Psoas muscle (tissue), 8 donors: ENCODE measurements around the gene PYGO2. TPM values are rescaled to one million over a fixed set of nuclear protein-coding genes. Genes with fewer than 3 reads are reported as not detected.
"Not testable (repeated sequence)": the region's sequence is repeated elsewhere in the genome, so short reads cannot be mapped to it uniquely, and the experiment has no call there.

Experiments used
- ATAC-seq, 4 donors: fragments of 200-7000 bp; cut with Tn5 transposase; one replicate each; pipeline ENCODE4 v1.9.1; 2020; ENCODE audit warnings: moderate library complexity in 3 of 4, mild to moderate bottlenecking in 2 of 4
- DNase-seq, 2 donors: peaks; one replicate each; pipeline ENCODE4 v3.0.0-alpha.2; 2020
- H3K27ac ChIP-seq: fragments of 200-600 bp; one replicate; pipeline ENCODE4 v1.8.0; 2022
- H3K27me3 ChIP-seq, 3 donors: fragments of 200-600 bp in 1 of 3; one replicate each; pipeline versions ENCODE4 v1.6.1 to v1.8.0; 2013 to 2022; ENCODE audit warnings: low read length in 2 of 3, mild to moderate bottlenecking in 2 of 3, moderate library complexity in 1 of 3; ENCODE audit not compliant: insufficient read depth in 3 of 3
- H3K36me3 ChIP-seq, 2 donors: fragments of 200-600 bp in 1 of 2; one replicate each; pipeline versions ENCODE4 v1.6.1 to v1.8.0; 2013 to 2022; ENCODE audit warnings: low read depth in 1 of 2, mild to moderate bottlenecking in 1 of 2, moderate library complexity in 1 of 2; ENCODE audit not compliant: insufficient read depth in 1 of 2
- H3K4me1 ChIP-seq: fragments of 200-600 bp; one replicate; pipeline ENCODE4 v1.8.0; 2022
- H3K4me3 ChIP-seq: fragments of 200-600 bp; one replicate; pipeline ENCODE4 v1.8.0; 2022; ENCODE audit warnings: mild to moderate bottlenecking
- H3K9me3 ChIP-seq: fragments of 200-600 bp; one replicate; pipeline ENCODE4 v1.8.0; 2022
- CTCF ChIP-seq: fragments of 200-600 bp; IDR thresholded peaks from one replicate; pipeline ENCODE4 v1.8.0; 2022; ENCODE audit warnings: antibody characterized with exemption
- WGBS, 3 donors: extraction: QIAGEN DNeasy Blood & Tissue Kit; methylation state at CpG; one replicate each; pipeline versions ENCODE4 v1.1.6 to v1.1.7; 2013; 5-methylcytosine and 5-hydroxymethylcytosine counted together
- intact Hi-C, 2 donors: fragments of 100-400 bp; cut with DNase I; formaldehyde crosslinking; loops; one replicate each; pipeline versions ENCODE4 v1.11.0 to v1.14.2; 2022
- polyA plus RNA-seq, 3 donors: library from polyadenylated mRNA; stranded (reverse); fragments of 200-250 nt; gene quantifications; one replicate each; pipeline ENCODE4 v1.2.3, GENCODE V29; 2013
- total RNA-seq, 4 donors: library from RNA; stranded (reverse); fragmentation: NEBNext Ultra II Directional in 2 of 4; extraction: Animal tissue kit (Norgen Biotek cat#: 25700) in 2 of 4; gene quantifications; one replicate each; pipeline versions ENCODE4 v1.2.1 to v1.2.4, GENCODE V29; 2021 to 2023
- donor health status: healthy with polysubstance abuse.
- donor health status: DM: no; HTN: no; CAD: no; lungs with moderate emphysema.
- donor health status: Bipolar disorder and iron deficiency.
- donor health status: healthy.
- donor health status: DM: yes; HTN: yes; CAD: no.
- donor health status: DM: no; HTN: no; CAD: no.
- donor health status: DM: no; HTN: no; CAD: no.
- donor health status: DM: yes; HTN: yes; CAD: no.

PYGO2 gene
- total and polyA plus RNA-seq, 7 donors: 13.1 to 24.0 (median 16.9) TPM

GRCh38 chr1:154910851-154911250, 50.7 kb downstream of the PYGO2 start:
- no peak for TF ChIP-seq CTCF
- no peak overlapping the region for H3K27ac ChIP-seq
- no peak overlapping the region for H3K4me3 ChIP-seq
- H3K9me3 ChIP-seq: no peaks in the 10 kb centered on the region
- WGBS, 3 donors: 93 to 98% (median 94%) methylated on average over 5 of the region's 5 CpGs
- no peaks in the 10 kb centered on the region for H3K36me3 ChIP-seq
- intact Hi-C loops: no loop called here
- DNase-seq: no peak
- ATAC-seq: no peak
- no peaks in the 10 kb centered on the region for H3K4me1 ChIP-seq
- no peaks in the 10 kb centered on the region for H3K27me3 ChIP-seq

- no peak for TF ChIP-seq CTCF
- no peak overlapping the region for H3K4me3 ChIP-seq
- DNase-seq (no peak), ATAC-seq (no peak)
- 86 to 90% (median 89%) methylated on average over 5 of the region's 5 CpGs for WGBS, 3 donors
- H3K36me3 ChIP-seq: no peaks in the 10 kb centered on the region
- no peak overlapping the region for H3K27ac ChIP-seq
- H3K4me1 ChIP-seq: no peaks in the 10 kb centered on the region
- intact Hi-C loops: no loop called here
- no peaks in the 10 kb centered on the region for H3K27me3 ChIP-seq
- no peaks in the 10 kb centered on the region for H3K9me3 ChIP-seq
Measured at GRCh38 chr1:154908937-154909336, 52.6 kb downstream of the PYGO2 start.

GRCh38 chr1:154908129-154908528, 53.5 kb downstream of the PYGO2 start:
- H3K9me3 ChIP-seq, H3K36me3 ChIP-seq, H3K4me3 ChIP-seq, DNase-seq, H3K27ac ChIP-seq, H3K27me3 ChIP-seq, H3K4me1 ChIP-seq, ATAC-seq, intact Hi-C loops: not testable (repeated sequence)
- WGBS, 3 donors: 54 to 66% (median 58%) methylated on average over 3 of the region's 3 CpGs

Other genes with a start within 250 kb of the PYGO2 start
- 10 to 100 TPM; 11.8 to 60.9 (median 17.4) TPM for gene KCNN3, start 91.5 kb downstream of the PYGO2 start, total RNA-seq
- 1 to 10 TPM; 2.5 to 7.5 (median 3.7) TPM for gene KCNN3, start 91.5 kb downstream of the PYGO2 start, polyA plus RNA-seq
- 10 to 100 TPM; 17.0 to 30.5 (median 22.3) TPM for gene PMVK, start 25.1 kb downstream of the PYGO2 start, total RNA-seq
- 10 to 100 TPM; 23.3 to 35.6 (median 30.5) TPM for gene PMVK, start 25.1 kb downstream of the PYGO2 start, polyA plus RNA-seq
- 100 to 1,000 TPM in 2 of 4 donors, 10 to 100 TPM in 2; 76.5 to 149 (median 104) TPM for gene PBXIP1, start 5.7 kb downstream of the PYGO2 start, total RNA-seq
- gene PBXIP1, start 5.7 kb downstream of the PYGO2 start, polyA plus RNA-seq: 10 to 100 TPM; 13.6 to 79.6 (median 54.8) TPM
- gene SHC1, start 9.0 kb upstream of the PYGO2 start, total RNA-seq: 10 to 100 TPM; 52.3 to 87.2 (median 82.8) TPM
- gene SHC1, start 9.0 kb upstream of the PYGO2 start, polyA plus RNA-seq: 10 to 100 TPM; 33.2 to 67.3 (median 43.8) TPM
- gene CKS1B, start 12.9 kb upstream of the PYGO2 start, total RNA-seq: 10 to 100 TPM in 1 of 4 donors, 1 to 10 TPM in 3; 5.5 to 13.8 (median 6.9) TPM
- gene CKS1B, start 12.9 kb upstream of the PYGO2 start, polyA plus RNA-seq: 10 to 100 TPM; 12.1 to 48.1 (median 30.1) TPM
- gene FLAD1, start 21.6 kb upstream of the PYGO2 start, total RNA-seq: 10 to 100 TPM; 24.5 to 39.4 (median 30.4) TPM
- gene FLAD1, start 21.6 kb upstream of the PYGO2 start, polyA plus RNA-seq: 10 to 100 TPM; 32.4 to 52.7 (median 51.6) TPM
- not detected for gene LENEP, start 31.8 kb upstream of the PYGO2 start, total RNA-seq
- gene LENEP, start 31.8 kb upstream of the PYGO2 start, polyA plus RNA-seq: not detected
- gene ZBTB7B, start 41.0 kb upstream of the PYGO2 start, total RNA-seq: 10 to 100 TPM; 34.6 to 97.9 (median 70.9) TPM
- 10 to 100 TPM; 20.2 to 55.5 (median 48.7) TPM for gene ZBTB7B, start 41.0 kb upstream of the PYGO2 start, polyA plus RNA-seq
- gene DCST2, start 72.0 kb upstream of the PYGO2 start, total RNA-seq: under 1 TPM in 2 of 4 donors, not detected in 2; 0.19 to 0.56 TPM
- gene DCST2, start 72.0 kb upstream of the PYGO2 start, polyA plus RNA-seq: under 1 TPM; 0.04 to 0.38 (median 0.07) TPM
- under 1 TPM in 2 of 4 donors, not detected in 2; 0.12 to 0.34 TPM for gene DCST1, start 72.0 kb upstream of the PYGO2 start, total RNA-seq
- gene DCST1, start 72.0 kb upstream of the PYGO2 start, polyA plus RNA-seq: not detected
- 10 to 100 TPM; 38.4 to 50.9 (median 49.3) TPM for gene ADAM15, start 89.5 kb upstream of the PYGO2 start, total RNA-seq
- gene ADAM15, start 89.5 kb upstream of the PYGO2 start, polyA plus RNA-seq: 10 to 100 TPM; 33.2 to 45.4 (median 41.0) TPM
- 1 to 10 TPM in 1 of 4 donors, under 1 TPM in 3; 0.69 to 1.1 (median 0.77) TPM for gene EFNA4, start 102.0 kb upstream of the PYGO2 start, total RNA-seq
- gene EFNA4, start 102.0 kb upstream of the PYGO2 start, polyA plus RNA-seq: 1 to 10 TPM in 2 of 3 donors, under 1 TPM in 1; 0.39 to 1.3 (median 1.2) TPM
- under 1 TPM in 3 of 4 donors, not detected in 1; 0.32 to 0.69 (median 0.57) TPM for gene EFNA3, start 117.1 kb upstream of the PYGO2 start, total RNA-seq
- gene EFNA3, start 117.1 kb upstream of the PYGO2 start, polyA plus RNA-seq: under 1 TPM; 0.17 to 1.00 (median 0.39) TPM
- 10 to 100 TPM; 11.4 to 42.6 (median 33.0) TPM for gene EFNA1, start 166.1 kb upstream of the PYGO2 start, total RNA-seq
- gene EFNA1, start 166.1 kb upstream of the PYGO2 start, polyA plus RNA-seq: 10 to 100 TPM in 2 of 3 donors, 1 to 10 TPM in 1; 5.5 to 15.0 (median 12.4) TPM
- 1 to 10 TPM; 6.7 to 8.4 (median 7.8) TPM for gene SLC50A1, start 174.1 kb upstream of the PYGO2 start, total RNA-seq
- 10 to 100 TPM in 2 of 3 donors, 1 to 10 TPM in 1; 7.5 to 16.2 (median 10.8) TPM for gene SLC50A1, start 174.1 kb upstream of the PYGO2 start, polyA plus RNA-seq
- 10 to 100 TPM; 47.0 to 54.5 (median 50.0) TPM for gene DPM3, start 178.7 kb upstream of the PYGO2 start, total RNA-seq
- gene DPM3, start 178.7 kb upstream of the PYGO2 start, polyA plus RNA-seq: 100 to 1,000 TPM; 110 to 123 (median 122) TPM
- 100 to 1,000 TPM; 115 to 152 (median 118) TPM for gene KRTCAP2, start 211.5 kb upstream of the PYGO2 start, total RNA-seq
- 100 to 1,000 TPM; 137 to 171 (median 149) TPM for gene KRTCAP2, start 211.5 kb upstream of the PYGO2 start, polyA plus RNA-seq
- gene TRIM46, start 212.1 kb upstream of the PYGO2 start, total RNA-seq: under 1 TPM in 2 of 4 donors, not detected in 2; 0.15 to 0.16 TPM
- gene TRIM46, start 212.1 kb upstream of the PYGO2 start, polyA plus RNA-seq: under 1 TPM in 2 of 3 donors, not detected in 1; 0.03 TPM
- gene THBS3, start 246.1 kb upstream of the PYGO2 start, total RNA-seq: 1 to 10 TPM; 3.1 to 8.1 (median 4.5) TPM
- 1 to 10 TPM; 2.8 to 3.5 (median 2.8) TPM for gene THBS3, start 246.1 kb upstream of the PYGO2 start, polyA plus RNA-seq
- 10 to 100 TPM in 3 of 4 donors, 1 to 10 TPM in 1; 8.1 to 17.7 (median 14.0) TPM for gene MTX1, start 246.9 kb upstream of the PYGO2 start, total RNA-seq
- 10 to 100 TPM; 25.8 to 47.1 (median 27.4) TPM for gene MTX1, start 246.9 kb upstream of the PYGO2 start, polyA plus RNA-seq